Gastroesophageal sphincter (tissue), 3 donors: ENCODE data around the gene RBM46.

Experiments
- EP300 ChIP-seq: sonication (generic); formaldehyde crosslinking; IDR thresholded peaks from one replicate; pipeline ENCODE4 v1.6.1; 2017; ENCODE audit warnings: antibody characterized with exemption, mild to moderate bottlenecking
- POLR2AphosphoS5 ChIP-seq: sonication (generic); formaldehyde crosslinking; IDR thresholded peaks from one replicate; pipeline ENCODE4 v1.6.1; 2017; ENCODE audit warnings: antibody characterized with exemption
- TF ChIP-seq, protein P1 (sequence below), 4 experiments: fragments of 200-600 bp in 2 of 4; fragments of 450-650 bp in 2 of 4; sonication (generic) in 1 of 4; IDR thresholded peaks; one replicate each; pipeline ENCODE4 v1.5.1; 2017 to 2019; ENCODE audit warnings: antibody characterized with exemption in 4 of 4, mild to moderate bottlenecking in 2 of 4, moderate library complexity in 2 of 4

DNA sequence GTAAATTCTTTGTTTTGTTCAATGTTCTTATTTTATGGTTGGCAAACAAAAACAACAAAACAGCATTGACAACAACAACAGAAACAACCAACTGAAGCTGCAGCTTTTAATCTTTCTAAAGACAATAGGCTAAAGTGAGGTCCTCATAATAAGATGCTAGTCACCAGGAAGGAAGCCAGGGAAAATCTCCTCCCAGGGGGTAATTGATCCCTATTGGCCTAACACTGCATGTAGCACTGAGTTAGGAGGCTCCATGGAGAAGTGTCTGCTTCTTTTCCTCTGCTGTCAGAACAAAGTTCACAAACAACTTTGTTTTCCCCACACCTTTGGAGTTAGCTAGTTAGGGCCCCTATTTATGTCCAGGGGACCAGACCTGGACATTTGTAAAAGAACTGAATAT lies 42.0 kb upstream of the RBM46 start:
- TF ChIP-seq, protein P1, sequence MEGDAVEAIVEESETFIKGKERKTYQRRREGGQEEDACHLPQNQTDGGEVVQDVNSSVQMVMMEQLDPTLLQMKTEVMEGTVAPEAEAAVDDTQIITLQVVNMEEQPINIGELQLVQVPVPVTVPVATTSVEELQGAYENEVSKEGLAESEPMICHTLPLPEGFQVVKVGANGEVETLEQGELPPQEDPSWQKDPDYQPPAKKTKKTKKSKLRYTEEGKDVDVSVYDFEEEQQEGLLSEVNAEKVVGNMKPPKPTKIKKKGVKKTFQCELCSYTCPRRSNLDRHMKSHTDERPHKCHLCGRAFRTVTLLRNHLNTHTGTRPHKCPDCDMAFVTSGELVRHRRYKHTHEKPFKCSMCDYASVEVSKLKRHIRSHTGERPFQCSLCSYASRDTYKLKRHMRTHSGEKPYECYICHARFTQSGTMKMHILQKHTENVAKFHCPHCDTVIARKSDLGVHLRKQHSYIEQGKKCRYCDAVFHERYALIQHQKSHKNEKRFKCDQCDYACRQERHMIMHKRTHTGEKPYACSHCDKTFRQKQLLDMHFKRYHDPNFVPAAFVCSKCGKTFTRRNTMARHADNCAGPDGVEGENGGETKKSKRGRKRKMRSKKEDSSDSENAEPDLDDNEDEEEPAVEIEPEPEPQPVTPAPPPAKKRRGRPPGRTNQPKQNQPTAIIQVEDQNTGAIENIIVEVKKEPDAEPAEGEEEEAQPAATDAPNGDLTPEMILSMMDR (IDR thresholded peaks at IDR 0.05), result no peak
- TF ChIP-seq EP300 (no peak), POLR2AphosphoS5 (no peak)
